ENCODE measurements around the gene MBD3L2.
"Not testable (repeated sequence)": the region's sequence is repeated elsewhere in the genome, so short reads cannot be mapped to it uniquely, and the experiment has no call there.

MBD3L2 gene

GRCh38 chr19:7049021-7049420 is at the start of gene MBD3L2:
TSS of gene MBD3L2 (plus strand) at chr19:7049321. CDS start at chr19:7049374, 53 bp downstream.
- DNase-seq (ENCODE audit: low read depth), result not testable (repeated sequence)

DNA sequence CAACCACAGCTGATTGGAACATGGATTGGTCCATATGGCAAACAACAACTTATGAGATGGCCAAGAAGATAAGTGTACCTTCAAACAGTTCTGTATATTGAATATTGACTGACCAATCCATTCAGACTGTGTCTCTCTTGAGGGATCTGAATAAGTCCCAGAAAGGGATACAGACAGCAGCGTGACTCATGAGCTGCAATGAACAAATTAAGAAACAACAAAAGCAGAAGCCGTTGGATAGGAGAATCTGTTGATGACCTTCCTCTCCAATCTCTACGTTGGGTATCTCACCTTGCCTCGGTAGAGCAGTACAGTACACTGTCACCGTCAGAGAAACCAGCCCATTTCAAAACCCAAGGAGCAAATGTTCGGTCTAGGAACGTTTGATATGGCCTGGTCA is 49.2 kb upstream of the MBD3L2 start:
- DNase-seq (ENCODE audit: low read depth), result no peak

DNA sequence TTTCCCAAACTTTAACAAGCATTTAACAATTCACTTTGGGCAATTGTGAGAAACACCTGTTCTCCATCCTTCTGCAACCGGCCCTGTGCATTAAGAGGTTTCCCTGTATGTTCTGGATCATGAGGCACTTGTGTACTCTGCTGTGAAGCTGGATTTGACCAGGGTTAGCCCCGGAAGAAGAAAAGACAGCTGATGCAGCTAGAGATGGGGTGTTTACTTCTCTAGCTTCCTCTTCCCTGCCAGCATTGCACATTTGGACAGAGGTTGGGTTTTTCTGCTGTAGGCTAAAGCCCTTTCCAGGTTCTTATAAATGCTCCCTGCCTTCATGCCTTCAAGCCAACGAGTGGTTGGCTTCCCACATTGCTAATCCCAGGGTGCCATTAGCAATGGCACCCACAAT is 48.8 kb upstream of the MBD3L2 start:
- no peak for DNase-seq (ENCODE audit: low read depth)

- no peak for DNase-seq (ENCODE audit: low read depth)
These were observed 48.3 kb upstream of the MBD3L2 start for GRCh38 chr19:7000816-7001215.

GRCh38 chr19:7004313-7004931 is 44.7 kb upstream of the MBD3L2 start:
- no peak for DNase-seq (ENCODE audit: low read depth)

- DNase-seq (ENCODE audit: low read depth), result no peak
These were observed 42.9 kb upstream of the MBD3L2 start for GRCh38 chr19:7006135-7006704.

DNA sequence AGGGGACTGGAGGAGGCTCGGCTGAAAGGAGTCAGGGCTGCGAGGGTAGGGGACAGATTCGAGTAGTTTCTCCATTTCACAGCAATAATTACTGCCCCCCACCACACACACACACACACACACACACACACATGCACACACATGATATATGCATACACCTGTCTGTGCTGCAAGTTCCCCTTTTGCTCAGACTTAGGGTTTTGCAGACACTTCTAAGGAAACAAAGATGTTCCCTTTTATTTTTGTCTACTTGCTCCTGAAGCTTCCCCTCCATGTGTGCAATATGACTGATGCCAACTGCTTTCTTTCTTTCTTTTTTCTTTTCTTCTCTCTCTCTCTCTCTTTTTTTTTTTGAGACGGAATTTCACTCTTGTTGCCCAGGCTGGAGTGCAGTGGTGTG is 41.3 kb upstream of the MBD3L2 start:
- no peak for DNase-seq (ENCODE audit: low read depth)

DNA sequence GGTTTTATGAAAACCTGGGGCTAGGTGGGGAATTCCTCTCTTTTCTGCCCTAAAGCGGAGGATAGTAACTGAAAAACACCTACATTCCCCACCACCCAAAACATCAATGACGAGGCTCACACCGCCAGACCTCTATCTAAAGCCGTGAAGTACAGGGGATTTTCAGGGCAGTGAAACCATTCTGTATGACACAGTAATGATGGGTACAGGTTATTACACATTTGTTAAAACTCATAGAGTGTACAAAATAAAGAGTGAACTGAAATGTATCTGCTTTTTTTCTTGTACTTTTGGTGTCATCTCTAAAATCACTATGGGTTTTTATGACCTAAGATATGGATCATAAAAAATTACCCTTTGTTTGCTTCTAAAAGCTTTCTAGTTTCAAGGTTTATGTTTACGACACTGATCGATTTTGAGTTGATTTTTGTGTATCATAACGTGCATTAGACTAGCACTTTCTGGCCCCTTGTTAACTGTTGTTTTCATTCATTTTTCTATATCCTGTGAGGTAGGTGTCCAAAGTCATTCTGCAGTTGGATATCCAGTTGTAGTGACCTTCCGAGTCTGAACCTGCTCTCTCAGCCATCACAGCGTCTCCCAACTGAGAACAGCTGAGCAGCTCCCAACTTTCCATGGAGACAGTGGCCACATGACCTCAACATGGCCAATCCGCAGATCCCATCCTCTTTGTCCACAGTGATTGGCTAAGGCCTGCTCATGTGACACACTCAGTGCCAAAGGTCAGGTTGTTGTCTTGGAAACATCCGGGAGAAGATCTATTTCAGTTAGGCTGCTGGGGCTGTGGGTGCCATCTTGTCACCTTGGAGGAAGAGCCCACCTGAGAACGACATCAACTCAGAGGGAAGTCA is 38.2 kb upstream of the MBD3L2 start:
- no peak for DNase-seq (ENCODE audit: low read depth)

- no peak for DNase-seq (ENCODE audit: low read depth)
These were observed 35.4 kb upstream of the MBD3L2 start for GRCh38 chr19:7013678-7014077.

DNA sequence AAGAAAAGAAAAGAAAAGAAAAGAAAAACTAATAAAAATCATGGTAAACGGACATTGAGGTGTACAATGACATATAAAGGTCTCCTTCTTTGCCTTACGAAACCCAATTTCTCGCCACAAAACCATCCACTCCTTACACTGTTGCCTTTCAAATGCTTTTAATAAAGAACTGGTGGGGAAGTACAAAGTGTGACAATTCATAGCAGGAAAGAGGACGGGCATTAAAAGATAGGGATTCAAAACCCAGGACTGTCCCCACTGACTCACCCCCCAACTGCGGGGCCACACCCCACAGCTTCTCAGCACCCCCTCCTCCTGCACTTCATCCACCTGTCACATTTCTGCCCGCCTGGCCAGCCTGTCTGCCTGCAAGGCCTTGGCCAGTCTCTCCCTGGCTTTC is 30.3 kb upstream of the MBD3L2 start:
- no peak for DNase-seq (ENCODE audit: low read depth)

GRCh38 chr19:7021331-7021730 is 27.8 kb upstream of the MBD3L2 start, which contains the start of gene MBD3L2B:
TSS of gene MBD3L2B (minus strand) at chr19:7021431. CDS start at chr19:7021397, 34 bp downstream.
- not testable (repeated sequence) for DNase-seq (ENCODE audit: low read depth)

GRCh38 chr19:7028790-7029189 is 20.3 kb upstream of the MBD3L2 start:
- DNase-seq (ENCODE audit: low read depth), result not testable (repeated sequence)

- DNase-seq (ENCODE audit: low read depth), result not testable (repeated sequence)
These were observed 18.8 kb upstream of the MBD3L2 start, which contains the start of gene MBD3L5 for GRCh38 chr19:7030278-7030677. TSS of gene MBD3L5 (plus strand) at chr19:7030578. CDS start at chr19:7030612, 34 bp downstream.

GRCh38 chr19:7040079-7040478 is 9.0 kb upstream of the MBD3L2 start, which contains the start of gene MBD3L4:
TSS of gene MBD3L4 (minus strand) at chr19:7040179. CDS start at chr19:7040144, 35 bp downstream.
- DNase-seq (ENCODE audit: low read depth), result not testable (repeated sequence)

DNA sequence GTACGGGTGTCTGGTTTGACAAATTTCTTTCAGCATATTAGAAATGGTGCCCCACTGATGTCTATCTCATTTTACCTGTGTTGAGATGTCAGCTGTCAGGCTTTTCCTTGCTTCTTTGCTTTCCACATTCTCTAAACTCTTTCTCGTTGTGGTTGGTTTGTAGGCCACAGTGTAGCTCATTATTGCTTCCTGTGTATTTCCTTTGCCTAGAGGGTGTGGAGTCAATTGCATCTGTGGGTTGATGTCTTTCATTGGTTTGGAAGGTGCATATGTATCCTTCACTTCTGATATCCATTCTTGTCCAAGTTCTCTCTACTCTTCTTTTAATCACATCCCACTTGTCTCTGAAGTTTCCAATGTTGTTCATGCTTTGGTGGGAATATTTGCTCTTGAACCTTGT is 7.6 kb upstream of the MBD3L2 start:
- DNase-seq (ENCODE audit: low read depth), result not testable (repeated sequence)

DNA sequence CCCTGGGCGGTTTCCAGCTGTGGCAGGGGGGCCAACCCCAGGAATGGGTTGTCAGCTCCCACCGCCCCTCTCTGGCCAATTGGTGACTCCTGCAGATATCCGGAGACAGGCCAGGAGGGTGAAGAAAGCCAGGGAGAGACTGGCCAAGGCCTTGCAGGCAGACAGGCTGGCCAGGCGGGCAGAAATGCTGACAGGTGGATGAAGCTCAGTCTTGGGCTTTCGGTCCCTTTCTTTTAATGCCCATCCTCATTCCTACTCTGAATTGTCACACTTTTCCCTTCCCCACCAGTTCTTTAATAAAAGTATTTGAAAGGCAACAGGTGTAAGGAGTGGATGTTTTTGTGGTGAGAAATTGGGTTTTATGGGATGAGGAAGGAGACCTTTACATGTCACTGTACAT is 2.3 kb downstream of the MBD3L2 start:
- DNase-seq (ENCODE audit: low read depth), result not testable (repeated sequence)

- DNase-seq (ENCODE audit: low read depth), result not testable (repeated sequence)
These were observed 3.8 kb downstream of the MBD3L2 start for GRCh38 chr19:7052896-7053295.

GRCh38 chr19:7054635-7055368 is 5.7 kb downstream of the MBD3L2 start:
- not testable (repeated sequence) for DNase-seq (ENCODE audit: low read depth)

DNA sequence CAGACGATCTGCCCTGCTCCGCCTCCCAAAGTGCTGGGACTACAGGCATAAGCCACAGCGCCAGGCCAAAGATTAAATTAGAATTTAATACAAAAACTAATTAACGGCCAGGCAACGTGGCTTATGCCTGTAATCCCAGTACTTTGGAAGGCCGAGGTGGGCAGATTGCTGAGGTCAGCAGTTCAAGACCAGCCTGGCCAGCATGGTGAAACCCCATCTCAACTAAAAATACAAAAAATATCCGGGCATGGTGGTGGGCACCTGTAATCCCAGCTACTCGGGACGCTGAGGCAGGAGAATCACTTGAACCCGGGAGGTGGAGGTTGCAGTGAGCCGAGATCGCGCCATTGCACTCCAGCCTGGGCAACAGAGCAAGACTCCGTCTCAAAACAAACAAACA is 6.6 kb downstream of the MBD3L2 start:
- not testable (repeated sequence) for DNase-seq (ENCODE audit: low read depth)

- not testable (repeated sequence) for DNase-seq (ENCODE audit: low read depth)
These were observed 7.2 kb downstream of the MBD3L2 start for GRCh38 chr19:7056371-7056770.

DNA sequence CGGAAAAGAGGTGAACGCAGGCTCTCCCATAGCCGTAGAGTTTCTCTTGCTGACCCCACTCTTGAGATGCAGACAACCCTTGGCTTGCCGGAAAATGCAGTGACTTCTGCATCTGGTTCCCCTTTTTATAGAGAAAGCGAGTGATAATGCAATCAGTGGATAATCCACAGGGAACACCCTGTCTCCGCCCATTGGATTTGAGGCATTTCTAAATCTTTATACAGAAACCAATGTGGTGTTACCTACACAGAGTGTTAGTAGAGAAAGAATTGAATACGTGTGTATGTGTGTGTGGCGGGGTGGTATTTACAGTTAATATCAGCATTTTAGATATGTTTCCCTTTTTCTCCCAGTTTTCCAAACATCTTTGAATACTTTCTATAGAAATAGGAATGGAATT is 9.5 kb downstream of the MBD3L2 start, which contains the start of gene MBD3L3:
MBD3L3 (minus strand) TSS at position 101 of the 400 bp plus-strand sequence; CDS start at position 30, 71 bp downstream.
- DNase-seq (ENCODE audit: low read depth), result not testable (repeated sequence)

DNA sequence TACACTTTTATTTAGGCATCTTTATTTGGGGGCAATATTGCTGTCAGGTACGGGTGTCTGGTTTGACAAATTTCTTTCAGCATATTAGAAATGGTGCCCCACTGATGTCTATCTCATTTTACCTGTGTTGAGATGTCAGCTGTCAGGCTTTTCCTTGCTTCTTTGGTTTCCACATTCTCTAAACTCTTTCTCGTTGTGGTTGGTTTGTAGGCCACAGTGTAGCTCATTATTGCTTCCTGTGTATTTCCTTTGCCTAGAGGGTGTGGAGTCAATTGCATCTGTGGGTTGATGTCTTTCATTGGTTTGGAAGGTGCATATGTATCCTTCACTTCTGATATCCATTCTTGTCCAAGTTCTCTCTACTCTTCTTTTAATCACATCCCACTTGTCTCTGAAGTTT is 10.9 kb downstream of the MBD3L2 start:
- DNase-seq (ENCODE audit: low read depth), result not testable (repeated sequence)
